Kidney (tissue), 14 donors: ENCODE data around the gene PTPRC. TPM values are rescaled to one million over a fixed set of nuclear protein-coding genes. Genes with fewer than 3 reads are reported as not detected.

Experiments
- DNase-seq, 5 donors: peaks; one replicate each; pipeline ENCODE4 v3.0.0-alpha.2; 2013 to 2020
- FAIRE-seq: peaks from 2 replicates; lab custom pipeline; 2012; peaks lifted over from hg19 to GRCh38; lab: Jason Lieb, UNC
- H3K27ac ChIP-seq, 2 donors: one replicate each; pipeline ENCODE4 v1.7.0; 2013; ENCODE audit warnings: low read depth in 2 of 2, low read length in 2 of 2, inconsistent platforms in 1 of 2
- H3K27me3 ChIP-seq: one replicate; pipeline ENCODE4 v1.7.1; 2013; ENCODE audit warnings: low read length, inconsistent platforms; ENCODE audit not compliant: control insufficient read depth, insufficient read depth
- H3K36me3 ChIP-seq, 3 donors: one replicate each; pipeline versions ENCODE4 v1.7.0 to v1.7.1; 2013; ENCODE audit warnings: low read length in 3 of 3, control low read depth in 1 of 3, inconsistent platforms in 1 of 3; ENCODE audit not compliant: insufficient read depth in 3 of 3, control insufficient read depth in 2 of 3
- H3K4me1 ChIP-seq, 3 donors: one replicate each; pipeline versions ENCODE4 v1.7.0 to v1.7.1; 2013; ENCODE audit warnings: low read length in 3 of 3, inconsistent platforms in 1 of 3, low read depth in 1 of 3; ENCODE audit not compliant: control insufficient read depth in 2 of 3, insufficient read depth in 2 of 3
- H3K4me3 ChIP-seq, 3 donors: one replicate each; pipeline versions ENCODE4 v1.7.0 to v1.8.1; 2013; ENCODE audit warnings: low read length in 3 of 3, control low read depth in 1 of 3, inconsistent platforms in 1 of 3
- H3K9ac ChIP-seq, 3 donors: one replicate each; pipeline versions ENCODE4 v1.7.0 to v1.7.1; 2013; ENCODE audit warnings: low read length in 3 of 3, control low read depth in 1 of 3, inconsistent platforms in 1 of 3
- H3K9me3 ChIP-seq, 3 donors: one replicate each; pipeline versions ENCODE4 v1.7.0 to v1.7.1; 2013; ENCODE audit warnings: low read length in 3 of 3, control low read depth in 1 of 3, inconsistent platforms in 1 of 3; ENCODE audit not compliant: control insufficient read depth in 2 of 3, insufficient read depth in 1 of 3
- CTCF ChIP-seq: IDR thresholded peaks from 3 replicates; pipeline ENCODE4 v1.5.1; 2012; ENCODE audit warnings: mild to moderate bottlenecking, moderate library complexity, borderline replicate concordance; ENCODE audit not compliant: insufficient read depth; ENCODE audit errors: extremely low read depth
- intact Hi-C: fragments of 100-400 bp; cut with DNase I; formaldehyde crosslinking; loops from one replicate; pipeline ENCODE4 v1.11.1; 2022
- polyA plus RNA-seq: library from polyadenylated mRNA; stranded (reverse); fragments of 350-450 nt; fragmentation: Illumina TruSeq; extraction: RNeasy Lipid Tissue Mini Kit (QIAGEN cat#74804); gene quantifications from one replicate; pipeline ENCODE4 v1.2.3, GENCODE V29; 2014; ENCODE audit warnings: low read depth, low replicate concordance; ENCODE audit not compliant: insufficient read depth
- total RNA-seq: library from RNA; stranded (reverse); fragmentation: NEBNext Ultra II Directional; extraction: Animal tissue kit (Norgen Biotek cat#: 25700); gene quantifications from one replicate; pipeline ENCODE4 v1.2.1, GENCODE V29; 2021
- donor health status: control.
- donor health status: control.
- donor health status: control.
- donor health status: control.
- donor health status: control.
- donor health status: DM: yes; HTN: yes; CAD: no.
- donor health status: Normal renal cell carcinoma (clear cell type).

Gene PTPRC
- total and polyA plus RNA-seq, 2 donors from 2014 or later: 1.4 to 60.2 TPM

GRCh38 chr1:198780376-198780775 is 141.5 kb downstream of the PTPRC start:
- no peak overlapping the region for H3K4me3 ChIP-seq
- no peak overlapping the region for H3K27ac ChIP-seq
- DNase-seq: no peak
- FAIRE-seq: no peak
- H3K9me3 ChIP-seq: no peaks in the 10 kb centered on the region
- no peaks in the 10 kb centered on the region for H3K27me3 ChIP-seq
- no peaks in the 10 kb centered on the region for H3K4me1 ChIP-seq
- H3K36me3 ChIP-seq: no peaks in the 10 kb centered on the region
- TF ChIP-seq CTCF: no peak
- no peak overlapping the region for H3K9ac ChIP-seq
- intact Hi-C loops: no loop called here

- Histone ChIP-seq H3K4me1 (no peaks in the 10 kb centered on the region), H3K36me3 (no peaks in the 10 kb centered on the region), H3K9ac (no peak overlapping the region), H3K27ac (no peak overlapping the region), H3K9me3 (no peaks in the 10 kb centered on the region), H3K27me3 (no peaks in the 10 kb centered on the region), H3K4me3 (no peak overlapping the region)
- intact Hi-C loops: no loop called here
- no peak for TF ChIP-seq CTCF
- peak in 3 of 5 donors; percentile 40 to 64 (median 53) for DNase-seq
- FAIRE-seq: no peak
Observed at GRCh38 chr1:198788561-198789064, 149.8 kb downstream of the PTPRC start.

- no peaks in the 10 kb centered on the region for H3K36me3 ChIP-seq
- FAIRE-seq (no peak), DNase-seq (no peak)
- intact Hi-C loops: no loop called here
- no peak overlapping the region for H3K27ac ChIP-seq
- no peaks in the 10 kb centered on the region for H3K27me3 ChIP-seq
- no peaks in the 10 kb centered on the region for H3K4me1 ChIP-seq
- H3K9me3 ChIP-seq: no peaks in the 10 kb centered on the region
- no peak for TF ChIP-seq CTCF
- no peak overlapping the region for H3K4me3 ChIP-seq
- no peak overlapping the region for H3K9ac ChIP-seq
Observed at GRCh38 chr1:198793714-198794113, 154.9 kb downstream of the PTPRC start.

GRCh38 chr1:198794498-198794897 is 155.7 kb downstream of the PTPRC start:
- FAIRE-seq (no peak), DNase-seq (no peak)
- Histone ChIP-seq H3K36me3 (no peaks in the 10 kb centered on the region), H3K4me1 (no peaks in the 10 kb centered on the region), H3K27me3 (no peaks in the 10 kb centered on the region), H3K4me3 (no peak overlapping the region), H3K27ac (no peak overlapping the region), H3K9ac (no peak overlapping the region), H3K9me3 (no peaks in the 10 kb centered on the region)
- TF ChIP-seq CTCF: no peak
- intact Hi-C loops: no loop called here
